Keratinocyte (primary cell): Measurements from ENCODE around the gene WFS1. TPM values are rescaled to one million over a fixed set of nuclear protein-coding genes. Genes with fewer than 3 reads are reported as not detected.

Experiments
- DNase-seq: peaks from one replicate; pipeline ENCODE4 v3.0.0-alpha.2; 2011; ENCODE audit warnings: low read depth, missing footprints, low spot score
- FAIRE-seq: peaks from 2 replicates; lab custom pipeline; 2011; peaks lifted over from hg19 to GRCh38; lab: Jason Lieb, UNC
- H2AFZ ChIP-seq: 2 replicates; pipeline ENCODE4 v1.6.0; 2012; ENCODE audit warnings: low read length, control low read depth, inconsistent platforms; ENCODE audit not compliant: control insufficient read depth
- H3K27ac ChIP-seq: 2 replicates; pipeline ENCODE4 v1.5.1; 2011; ENCODE audit warnings: low read length; ENCODE audit not compliant: control insufficient read depth, insufficient read depth
- H3K27me3 ChIP-seq: 3 replicates; pipeline ENCODE4 v1.6.0; 2011; ENCODE audit warnings: low read length; ENCODE audit not compliant: control insufficient read depth, insufficient read depth; ENCODE audit errors: extremely low read depth
- H3K36me3 ChIP-seq, 2 experiments: 2 replicates in 1 of 2; 3 replicates in 1 of 2; pipeline ENCODE4 v1.5.1; 2011; ENCODE audit warnings: low read length in 2 of 2, mild to moderate bottlenecking in 1 of 2; ENCODE audit not compliant: control insufficient read depth in 2 of 2, insufficient read depth in 2 of 2; ENCODE audit errors: extremely low read depth in 1 of 2
- H3K4me1 ChIP-seq: 3 replicates; pipeline ENCODE4 v1.5.1; 2011; ENCODE audit warnings: low read length; ENCODE audit not compliant: control insufficient read depth, insufficient read depth; ENCODE audit errors: extremely low read depth
- H3K4me2 ChIP-seq: 3 replicates; pipeline ENCODE4 v1.6.0; 2011; ENCODE audit warnings: low read depth, low read length; ENCODE audit not compliant: control insufficient read depth, insufficient read depth; ENCODE audit errors: extremely low read depth
- H3K4me3 ChIP-seq, 3 experiments: fragments of 200-600 bp in 1 of 3; sonication (generic) in 1 of 3; 2 replicates in 2 of 3; 3 replicates in 1 of 3; pipeline ENCODE4 v1.5.1; 2011 to 2016; ENCODE audit warnings: low read length in 3 of 3, mild to moderate bottlenecking in 3 of 3, control low read depth in 2 of 3, inconsistent platforms in 1 of 3, low read depth in 1 of 3, mixed read lengths in 1 of 3, mixed run types in 1 of 3, moderate library complexity in 1 of 3; ENCODE audit not compliant: control insufficient read depth in 2 of 3, insufficient read depth in 2 of 3; ENCODE audit errors: extremely low read depth in 1 of 3
- H3K79me2 ChIP-seq: 2 replicates; pipeline ENCODE4 v1.6.0; 2012; ENCODE audit warnings: low read length; ENCODE audit not compliant: control insufficient read depth, insufficient read depth
- H3K9ac ChIP-seq: 3 replicates; pipeline ENCODE4 v1.6.0; 2011; ENCODE audit warnings: low read length; ENCODE audit not compliant: control insufficient read depth, insufficient read depth; ENCODE audit errors: extremely low read depth
- H3K9me1 ChIP-seq: 3 replicates; pipeline ENCODE4 v1.6.0; 2011; ENCODE audit warnings: low read length; ENCODE audit not compliant: control insufficient read depth, insufficient read depth; ENCODE audit errors: extremely low read depth
- H3K9me3 ChIP-seq: 2 replicates; pipeline ENCODE4 v1.5.1; 2012; ENCODE audit warnings: low read depth, low read length; ENCODE audit not compliant: control insufficient read depth
- H4K20me1 ChIP-seq: 3 replicates; pipeline ENCODE4 v1.6.0; 2011; ENCODE audit warnings: low read length; ENCODE audit not compliant: control insufficient read depth, insufficient read depth; ENCODE audit errors: extremely low read depth
- EZH2 ChIP-seq: IDR thresholded peaks from one replicate; pipeline ENCODE4 v1.6.1; 2012; ENCODE audit warnings: inconsistent platforms, mild to moderate bottlenecking, low read length, moderate library complexity
- dilution Hi-C: fragments of 300-500 bp; cut with MboI; formaldehyde crosslinking; loops from one replicate; pipeline ENCODE4 v1.7.0; 2020; ENCODE audit warnings: low sequenced_read_pairs; ENCODE audit not compliant: extremely low pct_ligation_motif_present
- polyA plus RNA-seq, 5 experiments: library from polyadenylated mRNA; depleted of rRNA in 3 of 5; stranded (reverse) in 3 of 5; stranded (forward) in 1 of 5; unstranded in 1 of 5; fragments of >200 nt; gene quantifications; 1 replicate in 1 of 5; 2 replicates in 3 of 5; 3 replicates in 1 of 5; pipeline versions ENCODE4 v1.2.1 to v1.2.3, GENCODE V29; 2011 to 2012; ENCODE audit warnings: missing spikeins in 2 of 5, low read depth in 1 of 5, low replicate concordance in 1 of 5
- TF ChIP-seq, protein P1 (sequence below), 3 experiments: IDR thresholded peaks in 1 of 3; conservative IDR thresholded peaks in 1 of 3; optimal IDR thresholded peaks in 1 of 3; 2 replicates in 2 of 3; 3 replicates in 1 of 3; pipeline versions ENCODE3 to v1.5.1; 2011; ENCODE audit warnings: low read length in 3 of 3, mild to moderate bottlenecking in 3 of 3, moderate library complexity in 2 of 3, control low read depth in 1 of 3, inconsistent platforms in 1 of 3; ENCODE audit not compliant: insufficient read depth in 2 of 3; ENCODE audit errors: extremely low read depth in 1 of 3

WFS1 gene
- polyA plus RNA-seq, 1 donor (not counting 4 experiments of a cell fraction or from before 2014, with no cell fraction given), result 7.0 TPM

GRCh38 chr4:6318206-6318605 lies 48.6 kb downstream of the WFS1 start:
- FAIRE-seq, result no peak
- dilution Hi-C loops, result no loop called here
- Histone ChIP-seq H3K27me3 (no peaks in the 10 kb centered on the region), H3K4me2 (no peak overlapping the region), H3K4me1 (no peaks in the 10 kb centered on the region), H4K20me1 (no peaks in the 10 kb centered on the region), H3K9me1 (no peaks in the 10 kb centered on the region), H3K9me3 (no peaks in the 10 kb centered on the region), H3K27ac (no peak overlapping the region), H2AFZ (no peak overlapping the region), H3K4me3 (no peak overlapping the region), H3K9ac (no peak overlapping the region), H3K79me2 (no peaks in the 10 kb centered on the region), H3K36me3 (peaks cover 0 to 5% of the 10 kb centered on the region in 2 experiments)
- DNase-seq, result no peak
- TF ChIP-seq EZH2, result no peak
- TF ChIP-seq, protein P1, sequence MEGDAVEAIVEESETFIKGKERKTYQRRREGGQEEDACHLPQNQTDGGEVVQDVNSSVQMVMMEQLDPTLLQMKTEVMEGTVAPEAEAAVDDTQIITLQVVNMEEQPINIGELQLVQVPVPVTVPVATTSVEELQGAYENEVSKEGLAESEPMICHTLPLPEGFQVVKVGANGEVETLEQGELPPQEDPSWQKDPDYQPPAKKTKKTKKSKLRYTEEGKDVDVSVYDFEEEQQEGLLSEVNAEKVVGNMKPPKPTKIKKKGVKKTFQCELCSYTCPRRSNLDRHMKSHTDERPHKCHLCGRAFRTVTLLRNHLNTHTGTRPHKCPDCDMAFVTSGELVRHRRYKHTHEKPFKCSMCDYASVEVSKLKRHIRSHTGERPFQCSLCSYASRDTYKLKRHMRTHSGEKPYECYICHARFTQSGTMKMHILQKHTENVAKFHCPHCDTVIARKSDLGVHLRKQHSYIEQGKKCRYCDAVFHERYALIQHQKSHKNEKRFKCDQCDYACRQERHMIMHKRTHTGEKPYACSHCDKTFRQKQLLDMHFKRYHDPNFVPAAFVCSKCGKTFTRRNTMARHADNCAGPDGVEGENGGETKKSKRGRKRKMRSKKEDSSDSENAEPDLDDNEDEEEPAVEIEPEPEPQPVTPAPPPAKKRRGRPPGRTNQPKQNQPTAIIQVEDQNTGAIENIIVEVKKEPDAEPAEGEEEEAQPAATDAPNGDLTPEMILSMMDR (optimal IDR thresholded peaks at IDR 0.05 in 1 of 3, IDR thresholded peaks at IDR 0.05 in 1 of 3, conservative IDR thresholded peaks at IDR 0.05 in 1 of 3; ENCODE audit: extremely low read depth in 1 of 3, insufficient read depth in 2 of 3, low read length in 3 of 3), result no peak

- Histone ChIP-seq H3K27ac (no peak overlapping the region), H3K9ac (no peak overlapping the region), H3K79me2 (no peaks in the 10 kb centered on the region), H2AFZ (no peak overlapping the region), H3K9me3 (no peaks in the 10 kb centered on the region), H3K27me3 (no peaks in the 10 kb centered on the region), H3K4me3 (no peak overlapping the region), H3K4me2 (no peak overlapping the region), H3K36me3 (peaks cover 0 to 5% of the 10 kb centered on the region in 2 experiments), H3K4me1 (no peaks in the 10 kb centered on the region), H4K20me1 (no peaks in the 10 kb centered on the region), H3K9me1 (no peaks in the 10 kb centered on the region)
- TF ChIP-seq, protein P1 (optimal IDR thresholded peaks at IDR 0.05 in 1 of 3, IDR thresholded peaks at IDR 0.05 in 1 of 3, conservative IDR thresholded peaks at IDR 0.05 in 1 of 3; ENCODE audit: extremely low read depth in 1 of 3, insufficient read depth in 2 of 3, low read length in 3 of 3), result no peak
- no peak for TF ChIP-seq EZH2
- no peak for FAIRE-seq
- DNase-seq, result no peak
- dilution Hi-C loops, result no loop called here
These were observed 50.0 kb downstream of the WFS1 start for GRCh38 chr4:6319530-6320150.
